Liver (tissue), 9 donors: Measurements from ENCODE around the gene TRDN. TPM values are rescaled to one million over a fixed set of nuclear protein-coding genes. Genes with fewer than 3 reads are reported as not detected.

Experiments
- DNase-seq: peaks from one replicate; pipeline ENCODE4 v3.0.0-alpha.2; 2017; ENCODE audit warnings: low spot score
- H3K27ac ChIP-seq, 2 donors: one replicate each; pipeline ENCODE4 v1.7.0; 2013; ENCODE audit warnings: inconsistent platforms in 2 of 2, low read length in 2 of 2, control low read depth in 1 of 2, low read depth in 1 of 2, mild to moderate bottlenecking in 1 of 2
- H3K27me3 ChIP-seq, 4 donors: one replicate each; pipeline versions ENCODE4 v1.6.1 to v1.7.0; 2013; ENCODE audit warnings: low read length in 3 of 4, inconsistent platforms in 1 of 4, mild to moderate bottlenecking in 1 of 4, moderate library complexity in 1 of 4; ENCODE audit not compliant: control insufficient read depth in 4 of 4, insufficient read depth in 4 of 4
- H3K36me3 ChIP-seq, 4 donors: one replicate each; pipeline versions ENCODE4 v1.6.1 to v1.7.0; 2013; ENCODE audit warnings: low read length in 3 of 4, mild to moderate bottlenecking in 3 of 4, low read depth in 1 of 4, moderate library complexity in 1 of 4; ENCODE audit not compliant: control insufficient read depth in 4 of 4, insufficient read depth in 3 of 4
- H3K4me1 ChIP-seq, 4 donors: one replicate each; pipeline versions ENCODE4 v1.6.1 to v1.7.0; 2013; ENCODE audit warnings: low read length in 3 of 4, mild to moderate bottlenecking in 3 of 4, moderate library complexity in 1 of 4; ENCODE audit not compliant: control insufficient read depth in 4 of 4, insufficient read depth in 4 of 4
- H3K4me3 ChIP-seq, 3 donors: one replicate each; pipeline versions ENCODE4 v1.6.1 to v1.7.0; 2013; ENCODE audit warnings: low read length in 3 of 3, control low read depth in 1 of 3, low read depth in 1 of 3, mild to moderate bottlenecking in 1 of 3
- H3K9ac ChIP-seq, 2 donors: one replicate each; pipeline ENCODE4 v1.7.0; 2013; ENCODE audit warnings: low read length in 2 of 2, mild to moderate bottlenecking in 2 of 2, moderate library complexity in 2 of 2, control low read depth in 1 of 2, low read depth in 1 of 2
- H3K9me3 ChIP-seq, 4 donors: one replicate each; pipeline versions ENCODE4 v1.6.1 to v1.7.0; 2013; ENCODE audit warnings: low read length in 3 of 4; ENCODE audit not compliant: control insufficient read depth in 4 of 4
- CTCF ChIP-seq: fragments of 150-350 bp; IDR thresholded peaks from 2 replicates; pipeline ENCODE4 v1.5.1; 2017; ENCODE audit warnings: improper control_type of control experiment, low read depth, low read length; ENCODE audit not compliant: missing input control
- EGR1 ChIP-seq, 2 donors: IDR thresholded peaks; 2 replicates each; pipeline ENCODE4 v1.6.1; 2016 to 2018; ENCODE audit warnings: antibody characterized with exemption in 2 of 2, low read depth in 2 of 2
- FOXA2 ChIP-seq: IDR thresholded peaks from 2 replicates; pipeline ENCODE4 v1.6.1; 2016; ENCODE audit warnings: antibody characterized with exemption
- GABPA ChIP-seq, 2 donors: IDR thresholded peaks in 1 of 2; conservative IDR thresholded peaks in 1 of 2; 2 replicates each; pipeline ENCODE4 v1.6.1; 2016; ENCODE audit warnings: antibody characterized with exemption in 2 of 2, mild to moderate bottlenecking in 1 of 2, moderate library complexity in 1 of 2
- HNF4A ChIP-seq, 2 donors: conservative IDR thresholded peaks; 2 replicates each; pipeline ENCODE4 v1.6.1; 2016; ENCODE audit warnings: antibody characterized with exemption in 2 of 2, mild to moderate bottlenecking in 2 of 2
- HNF4G ChIP-seq: IDR thresholded peaks from 2 replicates; pipeline ENCODE4 v1.6.1; 2016; ENCODE audit warnings: antibody characterized with exemption
- JUND ChIP-seq, 2 donors: IDR thresholded peaks; 2 replicates each; pipeline ENCODE4 v1.6.1; 2016; ENCODE audit warnings: antibody characterized with exemption in 2 of 2
- NR2F2 ChIP-seq: IDR thresholded peaks from 2 replicates; pipeline ENCODE4 v1.6.1; 2016; ENCODE audit warnings: antibody characterized with exemption
- RAD21 ChIP-seq, 2 donors: IDR thresholded peaks; 2 replicates each; pipeline ENCODE4 v1.6.1; 2016; ENCODE audit warnings: antibody characterized with exemption in 2 of 2, mild to moderate bottlenecking in 2 of 2
- RXRA ChIP-seq, 2 donors: IDR thresholded peaks; 2 replicates each; pipeline ENCODE4 v1.6.1; 2017 to 2018; ENCODE audit warnings: antibody characterized with exemption in 2 of 2, mild to moderate bottlenecking in 1 of 2
- SP1 ChIP-seq: IDR thresholded peaks from 2 replicates; pipeline ENCODE4 v1.6.1; 2018; ENCODE audit warnings: antibody characterized with exemption, mild to moderate bottlenecking
- YY1 ChIP-seq: IDR thresholded peaks from 2 replicates; pipeline ENCODE4 v1.6.1; 2016; ENCODE audit warnings: antibody characterized with exemption, mild to moderate bottlenecking
- ZBTB33 ChIP-seq: IDR thresholded peaks from 2 replicates; pipeline ENCODE4 v1.6.1; 2016; ENCODE audit warnings: antibody characterized with exemption
- WGBS: extraction: QIAGEN DNeasy Blood & Tissue Kit; methylation state at CpG from one replicate; pipeline ENCODE4 v1.1.7; 2013; 5-methylcytosine and 5-hydroxymethylcytosine counted together
- polyA plus RNA-seq, 2 donors: library from polyadenylated mRNA; stranded (reverse) in 1 of 2; unstranded in 1 of 2; fragments of 200-250 nt in 1 of 2; fragments of >200 nt in 1 of 2; fragmentation: Nextera tagmentation in 1 of 2; extraction: Ambion mirVana in 1 of 2; gene quantifications; one replicate each; pipeline versions ENCODE4 v1.2.1 to v1.2.3, GENCODE V29; 2013 to 2015
- total RNA-seq, 2 donors: library from RNA; depleted of rRNA; stranded (reverse); fragments of >200 nt; gene quantifications; one replicate each; pipeline ENCODE4 v1.2.3, GENCODE V29; 2014
- TF ChIP-seq, protein P1 (sequence below): IDR thresholded peaks from 2 replicates; pipeline ENCODE4 v1.6.1; 2016; ENCODE audit warnings: antibody characterized with exemption, mild to moderate bottlenecking
- TF ChIP-seq, protein P2 (sequence below): IDR thresholded peaks from 2 replicates; pipeline ENCODE4 v1.6.1; 2016; ENCODE audit warnings: antibody characterized with exemption
- donor health status: healthy.
- donor health status: healthy.
- donor health status: healthy.
- donor health status: healthy.
- donor health status: healthy.

TRDN gene
- total and polyA plus RNA-seq, 4 donors = 0.08 to 0.79 TPM; not detected in 2

DNA sequence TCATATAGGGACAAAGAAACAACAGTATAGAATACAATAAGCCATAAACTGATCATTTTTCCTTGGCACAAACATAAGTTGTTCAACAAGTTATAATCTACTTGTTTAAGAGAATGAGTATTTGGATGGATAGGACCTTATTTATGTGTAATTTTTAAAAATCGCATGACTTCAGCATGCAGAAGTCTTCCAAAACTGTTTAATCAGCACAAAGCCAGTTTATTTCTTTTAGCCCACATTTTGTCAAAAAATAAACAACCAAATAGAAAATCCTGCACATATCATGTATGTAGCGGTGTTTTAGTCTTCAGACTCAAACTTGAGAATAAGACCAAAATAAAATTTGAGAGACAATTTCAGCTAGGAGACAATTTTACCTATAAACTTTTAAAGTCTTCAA lies 304.7 kb downstream of the TRDN start:
- H3K36me3 ChIP-seq = no peaks in the 10 kb centered on the region
- H3K4me3 ChIP-seq = no peak overlapping the region
- no peaks in the 10 kb centered on the region for H3K4me1 ChIP-seq
- WGBS = 88% methylated on average over 2 of the region's 2 CpGs
- no peak for TF ChIP-seq RXRA (IDR thresholded peaks at IDR 0.05)
- no peak for TF ChIP-seq CTCF
- no peak overlapping the region for H3K27ac ChIP-seq
- H3K9ac ChIP-seq = no peak overlapping the region
- H3K27me3 ChIP-seq = peaks cover 0 to 3% (median 0%) of the 10 kb centered on the region in 4 donors
- no peaks in the 10 kb centered on the region for H3K9me3 ChIP-seq
- no peak for DNase-seq

DNA sequence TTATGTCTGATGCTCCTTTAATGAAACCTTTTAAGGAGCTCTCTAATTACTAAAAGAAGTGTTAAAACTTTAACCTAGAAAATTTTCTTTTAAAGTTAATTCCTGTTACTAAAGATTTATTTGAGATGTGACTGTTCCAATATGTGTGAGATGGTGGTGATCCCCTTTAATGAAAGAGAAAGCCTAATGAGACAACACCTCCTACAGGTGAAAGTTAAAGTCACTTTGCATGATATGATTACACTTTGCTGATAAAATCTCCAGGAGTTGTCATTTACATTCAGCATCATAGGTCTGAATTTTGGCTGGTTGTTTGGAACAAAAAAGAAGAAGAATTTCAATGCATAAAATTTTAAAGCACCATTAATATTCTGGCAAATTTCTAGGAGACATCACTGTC lies 307.4 kb downstream of the TRDN start:
- no peak for DNase-seq
- H3K27ac ChIP-seq = no peak overlapping the region
- H3K9me3 ChIP-seq = no peaks in the 10 kb centered on the region
- peaks cover 0 to 3% (median 0%) of the 10 kb centered on the region in 4 donors for H3K27me3 ChIP-seq
- H3K4me1 ChIP-seq = peaks cover 0 to 4% (median 2%) of the 10 kb centered on the region in 4 donors
- H3K4me3 ChIP-seq = no peak overlapping the region
- no peak overlapping the region for H3K9ac ChIP-seq
- TF ChIP-seq CTCF (no peak), EGR1 (IDR thresholded peaks at IDR 0.05; ENCODE audit: low read depth in 2 of 2) (no peak)
- H3K36me3 ChIP-seq = no peaks in the 10 kb centered on the region

GRCh38 chr6:123323452-123324329 lies 313.1 kb downstream of the TRDN start:
- Histone ChIP-seq H3K27me3 (no peaks in the 10 kb centered on the region), H3K27ac (peak overlapping the region in 1 of 2 donors; percentile 11), H3K9me3 (no peaks in the 10 kb centered on the region), H3K36me3 (no peaks in the 10 kb centered on the region), H3K4me1 (peaks cover 3 to 25% (median 15%) of the 10 kb centered on the region in 4 donors), H3K4me3 (no peak overlapping the region), H3K9ac (no peak overlapping the region)
- no peak for DNase-seq
- WGBS = 36% methylated on average over 3 of the region's 3 CpGs
- TF ChIP-seq, protein P1, sequence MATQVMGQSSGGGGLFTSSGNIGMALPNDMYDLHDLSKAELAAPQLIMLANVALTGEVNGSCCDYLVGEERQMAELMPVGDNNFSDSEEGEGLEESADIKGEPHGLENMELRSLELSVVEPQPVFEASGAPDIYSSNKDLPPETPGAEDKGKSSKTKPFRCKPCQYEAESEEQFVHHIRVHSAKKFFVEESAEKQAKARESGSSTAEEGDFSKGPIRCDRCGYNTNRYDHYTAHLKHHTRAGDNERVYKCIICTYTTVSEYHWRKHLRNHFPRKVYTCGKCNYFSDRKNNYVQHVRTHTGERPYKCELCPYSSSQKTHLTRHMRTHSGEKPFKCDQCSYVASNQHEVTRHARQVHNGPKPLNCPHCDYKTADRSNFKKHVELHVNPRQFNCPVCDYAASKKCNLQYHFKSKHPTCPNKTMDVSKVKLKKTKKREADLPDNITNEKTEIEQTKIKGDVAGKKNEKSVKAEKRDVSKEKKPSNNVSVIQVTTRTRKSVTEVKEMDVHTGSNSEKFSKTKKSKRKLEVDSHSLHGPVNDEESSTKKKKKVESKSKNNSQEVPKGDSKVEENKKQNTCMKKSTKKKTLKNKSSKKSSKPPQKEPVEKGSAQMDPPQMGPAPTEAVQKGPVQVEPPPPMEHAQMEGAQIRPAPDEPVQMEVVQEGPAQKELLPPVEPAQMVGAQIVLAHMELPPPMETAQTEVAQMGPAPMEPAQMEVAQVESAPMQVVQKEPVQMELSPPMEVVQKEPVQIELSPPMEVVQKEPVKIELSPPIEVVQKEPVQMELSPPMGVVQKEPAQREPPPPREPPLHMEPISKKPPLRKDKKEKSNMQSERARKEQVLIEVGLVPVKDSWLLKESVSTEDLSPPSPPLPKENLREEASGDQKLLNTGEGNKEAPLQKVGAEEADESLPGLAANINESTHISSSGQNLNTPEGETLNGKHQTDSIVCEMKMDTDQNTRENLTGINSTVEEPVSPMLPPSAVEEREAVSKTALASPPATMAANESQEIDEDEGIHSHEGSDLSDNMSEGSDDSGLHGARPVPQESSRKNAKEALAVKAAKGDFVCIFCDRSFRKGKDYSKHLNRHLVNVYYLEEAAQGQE = no peak
- TF ChIP-seq SP1 (peak; percentile 12), EGR1 (IDR thresholded peaks at IDR 0.05; ENCODE audit: low read depth in 2 of 2) (no peak), NR2F2 (no peak), JUND (IDR thresholded peaks at IDR 0.05) (peak; percentile 30 to 58), HNF4G (peak; percentile 49), HNF4A (conservative IDR thresholded peaks at IDR 0.05) (peak; percentile 82 to 84), RXRA (IDR thresholded peaks at IDR 0.05) (peak in 1 of 2 donors; percentile 52), ZBTB33 (peak; percentile 35), FOXA2 (peak; percentile 77), RAD21 (IDR thresholded peaks at IDR 0.05) (no peak), GABPA (IDR thresholded peaks at IDR 0.05 in 1 of 2, conservative IDR thresholded peaks at IDR 0.05 in 1 of 2) (no peak), YY1 (peak; percentile 94)
- TF ChIP-seq, protein P2, sequence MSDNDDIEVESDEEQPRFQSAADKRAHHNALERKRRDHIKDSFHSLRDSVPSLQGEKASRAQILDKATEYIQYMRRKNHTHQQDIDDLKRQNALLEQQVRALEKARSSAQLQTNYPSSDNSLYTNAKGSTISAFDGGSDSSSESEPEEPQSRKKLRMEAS = no peak
